Urinary bladder (tissue), 4 donors: Measurements from ENCODE around the gene EPHA7. TPM values are rescaled to one million over a fixed set of nuclear protein-coding genes. Genes with fewer than 3 reads are reported as not detected.

Experiments used
- DNase-seq: peaks from one replicate; pipeline ENCODE4 v3.0.0-alpha.2; 2015; ENCODE audit errors: extremely low spot score
- H3K27ac ChIP-seq: one replicate; pipeline ENCODE4 v1.5.1; 2013; ENCODE audit warnings: low read depth, mild to moderate bottlenecking, moderate library complexity
- H3K36me3 ChIP-seq: one replicate; pipeline ENCODE4 v1.6.1; 2013; ENCODE audit warnings: mild to moderate bottlenecking, moderate library complexity; ENCODE audit not compliant: insufficient read depth
- H3K4me1 ChIP-seq: one replicate; pipeline ENCODE4 v1.6.1; 2013; ENCODE audit warnings: mild to moderate bottlenecking, moderate library complexity; ENCODE audit not compliant: insufficient read depth
- H3K4me3 ChIP-seq: one replicate; pipeline ENCODE4 v1.5.1; 2013; ENCODE audit warnings: low read depth, low read length
- WGBS: extraction: QIAGEN DNeasy Blood & Tissue Kit; methylation state at CpG from one replicate; pipeline ENCODE4 v1.1.7; 2013; 5-methylcytosine and 5-hydroxymethylcytosine counted together
- polyA plus RNA-seq: library from polyadenylated mRNA; stranded (reverse); fragments of 200-250 nt; gene quantifications from one replicate; pipeline ENCODE4 v1.2.3, GENCODE V29; 2013
- total RNA-seq: library from RNA; depleted of rRNA; stranded (reverse); fragments of >200 nt; gene quantifications from one replicate; pipeline ENCODE4 v1.2.3, GENCODE V29; 2014
- donor health status: healthy with polysubstance abuse.
- donor health status: healthy.

Gene EPHA7
- total and polyA plus RNA-seq, 2 donors, result 11.0 to 75.9 TPM

DNA sequence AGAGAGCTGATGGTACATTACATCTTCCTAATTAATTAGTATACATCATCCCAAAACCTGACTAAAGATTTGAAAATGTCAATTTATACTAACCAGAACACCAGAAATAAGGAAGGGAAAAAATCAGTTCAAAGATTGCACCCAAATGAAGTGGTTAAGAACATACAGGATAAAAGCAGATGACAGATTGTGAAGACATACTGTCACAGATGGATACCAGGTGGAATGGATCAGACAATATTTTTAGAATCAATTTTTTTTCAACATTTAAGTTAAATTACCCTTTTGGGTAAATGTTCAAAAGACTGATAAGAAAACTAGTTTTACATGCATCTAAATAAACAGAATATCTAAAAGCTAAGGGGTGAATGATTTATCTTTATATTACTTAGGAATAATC lies 47.6 kb downstream of the EPHA7 start:
- H3K4me1 ChIP-seq, result no peaks in the 10 kb centered on the region
- no peak overlapping the region for H3K27ac ChIP-seq
- H3K36me3 ChIP-seq, result no peaks in the 10 kb centered on the region
- no peak overlapping the region for H3K4me3 ChIP-seq
- no peak for DNase-seq

DNA sequence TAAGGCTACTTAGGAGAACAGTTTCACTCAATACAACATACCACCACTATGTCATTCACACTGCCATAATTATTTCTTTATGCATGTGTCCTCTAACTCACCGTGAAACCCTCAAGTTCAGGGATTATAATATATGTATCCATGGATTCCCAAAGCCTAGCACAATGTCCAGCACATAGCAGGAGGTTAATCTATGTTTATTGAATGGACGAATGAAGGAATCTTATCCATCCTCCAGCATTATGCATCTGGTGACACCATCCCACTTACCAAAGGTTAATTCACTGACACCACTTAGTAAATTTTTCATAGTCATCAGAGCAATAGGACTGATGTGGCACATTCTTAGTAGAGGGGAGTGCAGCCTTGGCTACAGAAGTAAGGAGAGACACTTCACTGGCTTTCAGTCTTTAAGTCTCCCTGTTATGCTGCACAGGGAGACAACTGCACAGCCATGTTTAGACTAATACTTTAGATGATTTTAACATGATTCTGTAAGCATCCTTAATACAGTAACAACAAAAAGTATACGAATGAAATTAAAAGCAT lies 49.7 kb downstream of the EPHA7 start:
- Histone ChIP-seq H3K4me3 (no peak overlapping the region), H3K36me3 (no peaks in the 10 kb centered on the region), H3K4me1 (no peaks in the 10 kb centered on the region), H3K27ac (no peak overlapping the region)
- no peak for DNase-seq
- 67% methylated on average over 3 of the region's 3 CpGs for WGBS

DNA sequence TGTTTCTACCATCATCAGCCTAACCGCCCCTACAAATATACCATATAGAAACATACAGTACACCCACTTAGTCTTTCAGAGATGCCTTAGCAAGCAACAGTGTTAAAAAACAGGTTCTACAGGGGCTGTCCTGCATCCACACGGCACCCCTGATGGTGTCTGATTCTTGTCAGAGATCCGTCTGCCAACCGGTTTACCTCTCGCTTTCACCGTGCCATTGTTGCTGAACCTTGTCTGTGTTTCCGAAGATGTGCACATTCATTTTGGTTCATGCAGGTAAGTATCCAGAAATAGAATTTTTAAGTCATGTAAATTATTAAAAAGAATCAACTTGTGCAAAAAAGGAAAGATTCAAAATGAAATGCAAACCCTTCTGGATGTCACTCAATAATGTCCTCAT lies 52.9 kb downstream of the EPHA7 start:
- H3K4me1 ChIP-seq, result no peaks in the 10 kb centered on the region
- H3K4me3 ChIP-seq, result no peak overlapping the region
- WGBS, result 90% methylated on average over 7 of the region's 7 CpGs
- no peaks in the 10 kb centered on the region for H3K36me3 ChIP-seq
- DNase-seq, result no peak
- H3K27ac ChIP-seq, result no peak overlapping the region

DNA sequence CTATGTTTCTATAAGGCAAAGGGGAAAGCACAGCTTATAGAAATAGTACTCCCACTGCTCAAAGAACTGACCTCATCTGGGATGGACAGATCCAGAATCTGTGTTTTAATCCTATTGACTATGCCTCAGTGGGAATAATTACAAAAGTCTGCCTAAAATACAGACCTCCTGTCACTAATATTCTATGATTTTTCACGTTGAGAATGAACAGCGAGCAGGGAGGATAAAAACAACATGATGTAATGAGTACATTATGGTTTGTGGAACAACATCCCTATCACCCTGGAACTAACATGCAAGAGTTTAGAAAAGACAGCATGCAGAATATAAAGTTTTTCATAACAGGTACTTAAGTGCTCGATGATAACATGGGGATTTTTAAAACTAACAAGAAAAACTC lies 53.9 kb downstream of the EPHA7 start:
- Histone ChIP-seq H3K36me3 (no peaks in the 10 kb centered on the region), H3K27ac (no peak overlapping the region), H3K4me1 (no peaks in the 10 kb centered on the region), H3K4me3 (no peak overlapping the region)
- no peak for DNase-seq
- 73% methylated on average over 3 of the region's 3 CpGs for WGBS

DNA sequence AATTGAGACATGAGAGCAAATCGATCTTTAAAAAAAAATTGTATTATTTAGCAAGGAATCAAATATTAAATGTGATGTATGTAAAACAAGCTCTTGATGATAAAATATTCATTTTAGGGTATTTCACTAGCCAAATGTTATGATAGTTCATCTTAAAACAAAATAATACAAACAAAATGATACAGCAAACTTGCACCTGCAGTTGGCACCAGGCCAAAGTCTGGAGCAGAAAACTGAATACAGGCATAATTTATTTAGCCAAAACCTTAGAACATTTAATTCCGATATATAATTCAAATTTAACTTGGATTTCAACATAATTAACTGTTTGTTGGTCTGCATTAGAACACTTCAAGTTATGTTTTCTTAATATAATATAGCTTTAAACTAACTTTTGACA lies 60.9 kb downstream of the EPHA7 start:
- H3K27ac ChIP-seq, result no peak overlapping the region
- peaks cover 2% of the 10 kb centered on the region for H3K36me3 ChIP-seq
- no peaks in the 10 kb centered on the region for H3K4me1 ChIP-seq
- no peak for DNase-seq
- H3K4me3 ChIP-seq, result no peak overlapping the region
- WGBS, result 83% methylated on average over 2 of the region's 2 CpGs

DNA sequence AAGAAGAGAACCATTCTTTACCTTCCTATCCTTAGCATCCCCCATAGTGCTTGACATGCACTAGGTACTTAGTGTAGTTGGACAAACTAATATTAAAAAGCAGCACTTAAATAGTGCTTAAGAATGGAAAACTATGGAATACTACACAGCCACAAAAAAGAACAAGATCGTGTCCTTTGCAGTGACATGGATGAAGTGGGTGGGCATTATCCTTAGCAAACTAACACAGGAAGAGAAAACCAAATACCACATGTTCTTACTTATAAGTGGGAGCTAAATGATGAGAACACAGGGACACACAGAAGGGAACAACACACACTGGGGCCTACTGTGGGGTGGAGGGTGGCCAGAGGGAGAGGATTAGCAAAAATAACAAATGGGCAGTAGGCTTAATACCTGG lies 66.8 kb downstream of the EPHA7 start:
- DNase-seq, result no peak
- WGBS, result 95% methylated on average over 1 of the region's 1 CpG
- H3K36me3 ChIP-seq, result peaks cover 2% of the 10 kb centered on the region
- no peak overlapping the region for H3K27ac ChIP-seq
- H3K4me1 ChIP-seq, result no peaks in the 10 kb centered on the region
- no peak overlapping the region for H3K4me3 ChIP-seq

DNA sequence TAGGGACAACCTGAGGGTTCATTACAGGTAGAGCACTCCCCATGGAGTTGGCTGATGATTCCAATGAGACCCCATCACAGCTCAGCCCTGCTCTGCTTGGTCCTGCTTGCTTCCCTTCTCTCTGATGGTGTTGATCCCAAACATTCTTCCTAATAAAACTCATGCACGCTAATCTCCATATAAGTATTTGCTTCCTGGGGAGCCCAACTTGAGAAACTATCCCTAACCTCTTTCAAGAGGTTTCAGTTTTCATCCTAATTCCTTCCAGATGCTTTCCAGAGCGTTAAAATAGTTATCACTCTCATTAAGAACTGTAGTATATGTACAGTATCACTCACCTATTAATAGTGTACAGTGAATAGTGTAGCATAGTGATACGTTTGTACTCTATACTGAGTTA lies 68.1 kb downstream of the EPHA7 start:
- Histone ChIP-seq H3K27ac (no peak overlapping the region), H3K4me3 (no peak overlapping the region), H3K4me1 (no peaks in the 10 kb centered on the region), H3K36me3 (no peaks in the 10 kb centered on the region)
- WGBS, result 76% methylated on average over 3 of the region's 3 CpGs
- DNase-seq, result no peak

DNA sequence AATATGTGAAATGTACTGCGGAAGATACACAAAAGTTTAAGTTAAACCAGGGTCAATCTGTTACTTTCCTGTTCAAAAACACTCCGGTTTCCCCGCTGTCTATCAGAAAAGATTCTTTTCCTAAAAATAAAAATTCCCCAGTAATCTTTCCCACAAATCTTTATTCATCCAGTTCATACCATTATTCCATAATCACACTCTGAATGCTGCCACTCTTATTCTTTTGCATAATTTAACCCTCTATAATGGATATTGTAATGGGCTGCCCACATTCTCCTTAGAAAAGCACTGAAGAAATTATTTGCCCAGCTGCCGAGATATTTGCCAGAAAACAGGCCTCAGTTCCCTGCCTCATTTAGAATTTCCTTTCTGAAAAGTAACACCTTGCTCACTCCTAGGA lies 68.6 kb downstream of the EPHA7 start:
- H3K36me3 ChIP-seq, result no peaks in the 10 kb centered on the region
- H3K4me3 ChIP-seq, result no peak overlapping the region
- no peak for DNase-seq
- H3K4me1 ChIP-seq, result no peaks in the 10 kb centered on the region
- 95% methylated on average over 4 of the region's 4 CpGs for WGBS
- no peak overlapping the region for H3K27ac ChIP-seq

DNA sequence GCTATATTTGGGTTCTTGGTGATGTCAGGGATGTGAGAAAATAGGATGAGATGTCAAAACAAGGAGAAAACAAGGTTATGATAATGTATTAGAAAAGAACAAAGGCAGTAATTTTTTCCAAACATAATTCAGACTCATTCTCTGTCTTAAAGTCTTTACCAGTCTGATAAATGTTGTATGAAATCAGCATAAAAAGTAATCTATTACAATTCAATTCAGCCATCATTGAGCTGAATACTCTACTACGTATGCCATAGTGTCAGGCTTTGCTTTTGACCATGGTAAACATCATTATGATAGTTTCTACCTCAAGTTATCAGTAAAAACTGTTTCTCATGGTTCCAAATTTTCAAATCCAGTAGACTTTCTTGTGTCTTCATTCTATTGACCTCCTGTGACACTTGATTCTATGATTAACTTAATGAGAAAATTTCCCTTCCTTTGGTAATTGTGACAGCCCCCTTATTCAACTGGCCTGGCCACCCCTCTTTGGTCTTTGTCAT lies 75.0 kb downstream of the EPHA7 start:
- Histone ChIP-seq H3K36me3 (no peaks in the 10 kb centered on the region), H3K4me1 (no peaks in the 10 kb centered on the region), H3K4me3 (no peak overlapping the region), H3K27ac (no peak overlapping the region)
- WGBS, result 89% methylated on average over 1 of the region's 1 CpG
- no peak for DNase-seq

DNA sequence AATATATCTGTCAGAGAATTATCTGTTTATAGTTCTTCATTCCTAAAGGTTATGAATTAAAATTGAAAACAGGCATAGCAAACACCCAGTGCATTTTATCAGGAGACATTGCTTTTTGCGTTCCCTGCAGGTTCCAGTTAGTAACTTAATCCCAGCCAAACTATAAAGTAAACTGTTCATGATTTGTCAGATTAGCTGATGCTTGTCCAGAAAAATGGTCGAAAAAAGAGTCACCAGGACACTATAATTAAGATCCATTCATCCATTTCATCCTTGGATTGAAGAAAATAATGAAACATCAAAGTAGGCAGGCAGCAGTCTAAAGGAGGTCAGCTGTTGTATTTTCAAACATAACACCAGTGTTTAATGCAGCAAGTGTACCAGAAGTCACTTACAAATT lies 75.9 kb downstream of the EPHA7 start:
- Histone ChIP-seq H3K27ac (no peak overlapping the region), H3K4me1 (no peaks in the 10 kb centered on the region), H3K4me3 (no peak overlapping the region), H3K36me3 (no peaks in the 10 kb centered on the region)
- 26% methylated on average over 2 of the region's 2 CpGs for WGBS
- no peak for DNase-seq

DNA sequence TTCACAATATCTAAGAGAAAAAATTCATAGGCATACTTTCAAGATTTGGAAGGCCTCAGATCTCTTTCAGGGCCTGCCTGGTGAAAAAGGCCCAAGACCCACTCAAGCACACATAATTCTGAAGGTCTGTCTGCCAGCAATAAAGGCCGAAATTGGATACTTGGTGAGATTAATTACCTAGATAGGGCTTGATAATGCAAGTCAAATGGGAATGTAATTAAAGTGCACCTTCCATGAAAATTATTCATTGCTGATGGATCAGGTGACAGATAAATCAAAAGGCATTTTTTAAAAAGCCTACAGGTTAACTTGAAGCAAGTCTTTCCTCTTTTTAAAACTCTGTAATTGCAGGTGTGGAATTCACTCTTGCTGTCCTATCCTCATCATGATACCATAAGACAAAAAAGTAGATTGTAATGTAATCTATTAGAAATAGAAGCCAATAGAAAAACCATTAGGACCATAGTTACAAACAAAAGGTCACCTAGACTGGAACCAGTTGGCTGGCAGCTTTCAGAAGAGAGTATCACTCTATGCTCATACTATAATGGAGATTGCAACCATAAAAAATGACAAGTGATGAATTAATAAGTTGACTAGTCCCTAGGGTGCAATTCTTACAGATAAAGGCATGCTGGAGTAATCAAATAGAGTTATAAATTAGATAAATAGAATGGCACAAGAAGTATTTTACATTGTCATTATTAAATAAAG lies 77.3 kb downstream of the EPHA7 start:
- H3K27ac ChIP-seq, result no peak overlapping the region
- no peaks in the 10 kb centered on the region for H3K36me3 ChIP-seq
- H3K4me1 ChIP-seq, result no peaks in the 10 kb centered on the region
- no peak overlapping the region for H3K4me3 ChIP-seq
- 91% methylated on average over 1 of the region's 1 CpG for WGBS
- DNase-seq, result no peak

DNA sequence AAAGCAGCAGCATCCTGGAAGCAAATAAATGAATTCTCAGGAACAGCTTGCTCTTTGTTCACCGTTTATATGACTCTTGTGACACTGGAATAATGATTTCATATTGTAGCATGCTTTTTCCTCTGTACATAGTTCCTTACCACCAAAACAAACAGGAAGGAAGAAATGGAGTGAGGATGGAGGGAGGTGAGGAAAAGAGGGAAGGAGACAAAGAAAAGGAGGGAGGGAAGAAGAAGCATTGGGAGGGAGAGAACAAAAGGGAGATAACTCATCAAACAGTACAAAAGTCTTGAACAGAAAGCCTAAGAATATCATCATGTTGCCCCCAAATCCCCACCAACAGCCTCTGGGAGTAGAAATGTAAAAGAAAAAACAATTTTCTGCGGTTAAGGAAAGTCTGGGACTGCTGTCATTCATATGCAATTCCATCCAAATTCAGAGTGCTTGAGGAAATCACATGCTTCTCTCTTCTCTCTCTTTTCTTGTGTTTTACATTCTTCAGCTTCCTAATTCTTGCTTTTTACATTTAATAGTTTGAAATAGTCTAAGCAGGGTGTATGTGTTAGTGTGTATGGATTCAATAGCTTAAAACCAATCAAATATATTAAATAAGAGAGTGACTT lies 81.5 kb downstream of the EPHA7 start:
- 62% methylated on average over 2 of the region's 2 CpGs for WGBS
- Histone ChIP-seq H3K4me3 (no peak overlapping the region), H3K36me3 (no peaks in the 10 kb centered on the region), H3K4me1 (no peaks in the 10 kb centered on the region), H3K27ac (no peak overlapping the region)
- DNase-seq, result no peak

DNA sequence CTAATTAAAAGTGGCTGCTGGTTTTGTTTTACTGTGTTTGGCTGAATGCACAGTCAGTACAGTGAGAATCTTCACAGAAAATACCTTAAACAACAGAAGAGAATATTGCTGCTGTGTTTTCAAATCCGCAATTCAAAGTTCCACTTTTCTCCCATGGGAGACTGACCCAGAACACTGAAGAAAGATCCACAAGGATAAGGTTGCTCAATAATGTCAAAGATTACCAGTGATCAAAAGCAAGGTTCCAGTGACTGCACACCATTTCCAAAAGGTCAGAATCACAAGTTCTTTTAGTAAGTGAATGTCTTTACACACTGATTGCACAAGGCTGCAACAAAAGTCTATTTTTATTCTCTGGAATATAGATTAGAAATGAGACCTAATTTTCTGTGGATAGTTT lies 82.3 kb downstream of the EPHA7 start:
- Histone ChIP-seq H3K4me3 (no peak overlapping the region), H3K4me1 (no peaks in the 10 kb centered on the region), H3K36me3 (no peaks in the 10 kb centered on the region), H3K27ac (no peak overlapping the region)
- WGBS, result 97% methylated on average over 1 of the region's 1 CpG
- no peak for DNase-seq

DNA sequence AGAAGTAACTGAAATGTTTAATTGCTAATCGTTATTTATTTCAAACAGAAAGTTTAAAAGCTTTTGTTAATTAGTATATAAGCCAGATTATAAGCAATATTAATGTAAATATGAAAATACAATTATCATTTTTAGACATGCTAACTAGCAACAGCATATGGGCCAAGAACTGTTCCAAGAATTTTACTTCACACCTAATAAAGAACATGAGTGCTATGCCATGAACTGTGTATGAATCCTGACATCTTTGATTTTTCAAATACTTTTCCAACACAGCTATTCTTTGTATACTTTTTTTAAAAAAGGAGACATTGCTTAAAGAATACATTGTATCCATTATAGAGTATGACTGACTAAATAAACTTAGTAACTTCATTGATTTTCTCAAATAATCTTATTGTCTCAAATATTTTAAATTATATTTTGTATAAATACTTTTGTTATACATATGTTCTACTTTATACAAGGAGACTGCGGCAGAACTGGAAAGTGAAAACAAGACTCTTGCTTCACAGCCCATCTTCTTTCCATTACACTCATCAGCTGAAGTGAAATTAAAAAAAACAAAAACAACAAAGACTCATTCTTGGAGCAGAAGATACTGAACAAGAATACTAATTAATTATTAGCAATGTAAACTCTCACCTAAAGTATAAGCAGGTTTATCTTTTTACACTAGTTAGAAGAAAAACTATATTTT lies 89.9 kb downstream of the EPHA7 start:
- DNase-seq, result no peak
- 91% methylated on average over 2 of the region's 2 CpGs for WGBS
- no peaks in the 10 kb centered on the region for H3K36me3 ChIP-seq
- H3K27ac ChIP-seq, result no peak overlapping the region
- no peak overlapping the region for H3K4me3 ChIP-seq
- H3K4me1 ChIP-seq, result no peaks in the 10 kb centered on the region
